Measurements from ENCODE around the gene B3GNT2.

The B3GNT2 gene

GRCh38 chr2:62202019-62202722 is 6.3 kb downstream of the B3GNT2 start:
- Histone ChIP-seq H3K4me3 (ENCODE audit: low read length, poor library complexity, severe bottlenecking) (peak overlapping the region; percentile 86), H3K9ac (ENCODE audit: low read depth, low read length, poor library complexity, severe bottlenecking) (peak overlapping the region; percentile 95), H3K9me2 (replicated peaks; ENCODE audit: low read depth, low read length) (no peaks in the 10 kb centered on the region), H3K4me1 (ENCODE audit: insufficient read depth, low read length, poor library complexity, severe bottlenecking) (peaks cover 56% of the 10 kb centered on the region), H3K27me3 (ENCODE audit: insufficient read depth, low read length, poor library complexity, severe bottlenecking) (peaks cover 10% of the 10 kb centered on the region), H3K79me2 (ENCODE audit: insufficient read depth, low read length) (peaks cover 100% of the 10 kb centered on the region), H3F3A (ENCODE audit: low read depth) (no peaks in the 10 kb centered on the region), H3K36me3 (ENCODE audit: insufficient read depth, low read length) (peaks cover 82% of the 10 kb centered on the region; the same call in 1 of the 2 replicates), H3K4me2 (ENCODE audit: low read depth, low read length, poor library complexity, severe bottlenecking) (peak overlapping the region; percentile 88), H4K20me1 (ENCODE audit: insufficient read depth, low read length, poor library complexity, severe bottlenecking) (peaks cover 99% of the 10 kb centered on the region), H2AFZ (ENCODE audit: low read length) (no peak overlapping the region), H3K9me3 (ENCODE audit: insufficient read depth, low read depth, low read length) (no peaks in the 10 kb centered on the region)
- TF ChIP-seq, protein P1, sequence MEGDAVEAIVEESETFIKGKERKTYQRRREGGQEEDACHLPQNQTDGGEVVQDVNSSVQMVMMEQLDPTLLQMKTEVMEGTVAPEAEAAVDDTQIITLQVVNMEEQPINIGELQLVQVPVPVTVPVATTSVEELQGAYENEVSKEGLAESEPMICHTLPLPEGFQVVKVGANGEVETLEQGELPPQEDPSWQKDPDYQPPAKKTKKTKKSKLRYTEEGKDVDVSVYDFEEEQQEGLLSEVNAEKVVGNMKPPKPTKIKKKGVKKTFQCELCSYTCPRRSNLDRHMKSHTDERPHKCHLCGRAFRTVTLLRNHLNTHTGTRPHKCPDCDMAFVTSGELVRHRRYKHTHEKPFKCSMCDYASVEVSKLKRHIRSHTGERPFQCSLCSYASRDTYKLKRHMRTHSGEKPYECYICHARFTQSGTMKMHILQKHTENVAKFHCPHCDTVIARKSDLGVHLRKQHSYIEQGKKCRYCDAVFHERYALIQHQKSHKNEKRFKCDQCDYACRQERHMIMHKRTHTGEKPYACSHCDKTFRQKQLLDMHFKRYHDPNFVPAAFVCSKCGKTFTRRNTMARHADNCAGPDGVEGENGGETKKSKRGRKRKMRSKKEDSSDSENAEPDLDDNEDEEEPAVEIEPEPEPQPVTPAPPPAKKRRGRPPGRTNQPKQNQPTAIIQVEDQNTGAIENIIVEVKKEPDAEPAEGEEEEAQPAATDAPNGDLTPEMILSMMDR (conservative IDR thresholded peaks at IDR 0.05; ENCODE audit: low read length) = no peak
- no peak for TF ChIP-seq EZH2phosphoT487 (IDR thresholded peaks at IDR 0.05; ENCODE audit: borderline replicate concordance)

GRCh38 chr2:62202729-62203128 is 6.8 kb downstream of the B3GNT2 start:
- Histone ChIP-seq H3K9ac (ENCODE audit: low read depth, low read length, poor library complexity, severe bottlenecking) (peak overlapping the region; percentile 95), H3K4me2 (ENCODE audit: low read depth, low read length, poor library complexity, severe bottlenecking) (peak overlapping the region; percentile 88), H4K20me1 (ENCODE audit: insufficient read depth, low read length, poor library complexity, severe bottlenecking) (peaks cover 99% of the 10 kb centered on the region), H3K27me3 (ENCODE audit: insufficient read depth, low read length, poor library complexity, severe bottlenecking) (peaks cover 4% of the 10 kb centered on the region), H3F3A (ENCODE audit: low read depth) (no peaks in the 10 kb centered on the region), H3K4me1 (ENCODE audit: insufficient read depth, low read length, poor library complexity, severe bottlenecking) (peaks cover 62% of the 10 kb centered on the region), H3K9me2 (replicated peaks; ENCODE audit: low read depth, low read length) (no peaks in the 10 kb centered on the region), H3K36me3 (ENCODE audit: insufficient read depth, low read length) (peaks cover 82% of the 10 kb centered on the region; the same call in 1 of the 2 replicates), H2AFZ (ENCODE audit: low read length) (no peak overlapping the region), H3K4me3 (ENCODE audit: low read length, poor library complexity, severe bottlenecking) (peak overlapping the region; percentile 86), H3K9me3 (ENCODE audit: insufficient read depth, low read depth, low read length) (no peaks in the 10 kb centered on the region), H3K79me2 (ENCODE audit: insufficient read depth, low read length) (peaks cover 100% of the 10 kb centered on the region)
- TF ChIP-seq, protein P1 (conservative IDR thresholded peaks at IDR 0.05; ENCODE audit: low read length) = no peak
- no peak for TF ChIP-seq EZH2phosphoT487 (IDR thresholded peaks at IDR 0.05; ENCODE audit: borderline replicate concordance)

- Histone ChIP-seq H3K4me2 (ENCODE audit: low read depth, low read length, poor library complexity, severe bottlenecking) (peak overlapping the region; percentile 88), H4K20me1 (ENCODE audit: insufficient read depth, low read length, poor library complexity, severe bottlenecking) (peaks cover 99% of the 10 kb centered on the region)
Measured at GRCh38 chr2:62203459-62203858, 7.5 kb downstream of the B3GNT2 start.

More at GRCh38 chr2:62203459-62203858, 7.5 kb downstream of the B3GNT2 start:
- H3K9me3 ChIP-seq (ENCODE audit: insufficient read depth, low read depth, low read length) = no peaks in the 10 kb centered on the region
- peak overlapping the region; percentile 95 for H3K9ac ChIP-seq (ENCODE audit: low read depth, low read length, poor library complexity, severe bottlenecking)
- H3K27me3 ChIP-seq (ENCODE audit: insufficient read depth, low read length, poor library complexity, severe bottlenecking) = no peaks in the 10 kb centered on the region
- peaks cover 100% of the 10 kb centered on the region for H3K79me2 ChIP-seq (ENCODE audit: insufficient read depth, low read length)
- TF ChIP-seq EZH2phosphoT487 (IDR thresholded peaks at IDR 0.05; ENCODE audit: borderline replicate concordance) = no peak
- TF ChIP-seq, protein P1 (conservative IDR thresholded peaks at IDR 0.05; ENCODE audit: low read length) = no peak
- H3K9me2 ChIP-seq (replicated peaks; ENCODE audit: low read depth, low read length) = no peaks in the 10 kb centered on the region
- H3F3A ChIP-seq (ENCODE audit: low read depth) = no peaks in the 10 kb centered on the region
- no peak overlapping the region for H2AFZ ChIP-seq (ENCODE audit: low read length)
- peaks cover 82% of the 10 kb centered on the region; the same call in 1 of the 2 replicates for H3K36me3 ChIP-seq (ENCODE audit: insufficient read depth, low read length)
- H3K4me3 ChIP-seq (ENCODE audit: low read length, poor library complexity, severe bottlenecking) = peak overlapping the region; percentile 86
- H3K4me1 ChIP-seq (ENCODE audit: insufficient read depth, low read length, poor library complexity, severe bottlenecking) = peaks cover 69% of the 10 kb centered on the region

All from Loucy (cell line).